Mononuclear cell (primary cell): ENCODE data around the gene TTC7B. TPM values are rescaled to one million over a fixed set of nuclear protein-coding genes. Genes with fewer than 3 reads are reported as not detected.

Experiments
- H3K27me3 ChIP-seq: 2 replicates; pipeline ENCODE4 v1.6.0; 2011; ENCODE audit warnings: low read length, control low read depth; ENCODE audit not compliant: insufficient read depth
- H3K4me1 ChIP-seq: 2 replicates; pipeline ENCODE4 v1.5.1; 2011; ENCODE audit warnings: mild to moderate bottlenecking, low read length, control low read depth; ENCODE audit not compliant: insufficient read depth
- H3K4me3 ChIP-seq: 2 replicates; pipeline ENCODE4 v1.5.1; 2011; ENCODE audit warnings: mild to moderate bottlenecking, low read length, moderate library complexity
- H3K9me3 ChIP-seq: 2 replicates; pipeline ENCODE4 v1.5.1; 2011; ENCODE audit warnings: low read depth, mild to moderate bottlenecking, control low read depth, low read length
- total RNA-seq: library from RNA; depleted of rRNA; stranded (reverse); fragments of >200 nt; gene quantifications from one replicate; pipeline ENCODE4 v1.2.3, GENCODE V29; 2012

The TTC7B gene
- total RNA-seq, 1 donor, result 8.3 TPM

GRCh38 chr14:90663680-90664079, 152.6 kb downstream of the TTC7B start:
- no peaks in the 10 kb centered on the region for H3K9me3 ChIP-seq
- H3K4me1 ChIP-seq, result peaks cover 44% of the 10 kb centered on the region
- no peaks in the 10 kb centered on the region for H3K27me3 ChIP-seq
- H3K4me3 ChIP-seq, result no peak overlapping the region

GRCh38 chr14:90663140-90663539, 153.1 kb downstream of the TTC7B start:
- no peaks in the 10 kb centered on the region for H3K9me3 ChIP-seq
- peaks cover 48% of the 10 kb centered on the region for H3K4me1 ChIP-seq
- no peaks in the 10 kb centered on the region for H3K27me3 ChIP-seq
- no peak overlapping the region for H3K4me3 ChIP-seq

- H3K4me1 ChIP-seq, result peaks cover 45% of the 10 kb centered on the region
- H3K9me3 ChIP-seq, result no peaks in the 10 kb centered on the region
- H3K4me3 ChIP-seq, result no peak overlapping the region
- no peaks in the 10 kb centered on the region for H3K27me3 ChIP-seq
Observed at GRCh38 chr14:90661866-90662265, 154.4 kb downstream of the TTC7B start.

GRCh38 chr14:90660865-90661570, 155.2 kb downstream of the TTC7B start:
- Histone ChIP-seq H3K9me3 (no peaks in the 10 kb centered on the region), H3K4me3 (no peak overlapping the region), H3K4me1 (peaks cover 45% of the 10 kb centered on the region), H3K27me3 (no peaks in the 10 kb centered on the region)

GRCh38 chr14:90659156-90659555, 157.1 kb downstream of the TTC7B start:
- H3K27me3 ChIP-seq, result no peaks in the 10 kb centered on the region
- H3K9me3 ChIP-seq, result no peaks in the 10 kb centered on the region
- no peak overlapping the region for H3K4me3 ChIP-seq
- H3K4me1 ChIP-seq, result peaks cover 45% of the 10 kb centered on the region

- no peaks in the 10 kb centered on the region for H3K27me3 ChIP-seq
- H3K4me3 ChIP-seq, result no peak overlapping the region
- H3K9me3 ChIP-seq, result no peaks in the 10 kb centered on the region
- peaks cover 45% of the 10 kb centered on the region for H3K4me1 ChIP-seq
Observed at GRCh38 chr14:90658541-90658967, 157.7 kb downstream of the TTC7B start.

- peaks cover 40% of the 10 kb centered on the region for H3K4me1 ChIP-seq
- H3K9me3 ChIP-seq, result no peaks in the 10 kb centered on the region
- no peak overlapping the region for H3K4me3 ChIP-seq
- no peaks in the 10 kb centered on the region for H3K27me3 ChIP-seq
Observed at GRCh38 chr14:90656973-90657372, 159.3 kb downstream of the TTC7B start.

GRCh38 chr14:90655829-90656228, 160.4 kb downstream of the TTC7B start:
- Histone ChIP-seq H3K4me3 (no peak overlapping the region), H3K9me3 (no peaks in the 10 kb centered on the region), H3K4me1 (peaks cover 30% of the 10 kb centered on the region), H3K27me3 (no peaks in the 10 kb centered on the region)

GRCh38 chr14:90654831-90655276, 161.4 kb downstream of the TTC7B start:
- Histone ChIP-seq H3K27me3 (no peaks in the 10 kb centered on the region), H3K4me1 (peaks cover 20% of the 10 kb centered on the region), H3K9me3 (no peaks in the 10 kb centered on the region), H3K4me3 (no peak overlapping the region)

- Histone ChIP-seq H3K27me3 (no peaks in the 10 kb centered on the region), H3K9me3 (no peaks in the 10 kb centered on the region), H3K4me1 (peaks cover 8% of the 10 kb centered on the region), H3K4me3 (no peak overlapping the region)
Observed at GRCh38 chr14:90652626-90653025, 163.6 kb downstream of the TTC7B start.

- no peaks in the 10 kb centered on the region for H3K27me3 ChIP-seq
- no peak overlapping the region for H3K4me3 ChIP-seq
- H3K9me3 ChIP-seq, result no peaks in the 10 kb centered on the region
- peaks cover 13% of the 10 kb centered on the region for H3K4me1 ChIP-seq
Observed at GRCh38 chr14:90651976-90652560, 164.2 kb downstream of the TTC7B start.

GRCh38 chr14:90651271-90651804, 164.9 kb downstream of the TTC7B start:
- Histone ChIP-seq H3K4me3 (no peak overlapping the region), H3K27me3 (no peaks in the 10 kb centered on the region), H3K4me1 (peaks cover 14% of the 10 kb centered on the region), H3K9me3 (no peaks in the 10 kb centered on the region)

- peaks cover 29% of the 10 kb centered on the region for H3K4me1 ChIP-seq
- no peak overlapping the region for H3K4me3 ChIP-seq
- no peaks in the 10 kb centered on the region for H3K27me3 ChIP-seq
- H3K9me3 ChIP-seq, result no peaks in the 10 kb centered on the region
Observed at GRCh38 chr14:90649557-90650135, 166.6 kb downstream of the TTC7B start.

- Histone ChIP-seq H3K9me3 (no peaks in the 10 kb centered on the region), H3K27me3 (no peaks in the 10 kb centered on the region), H3K4me3 (no peak overlapping the region), H3K4me1 (peaks cover 35% of the 10 kb centered on the region)
Observed at GRCh38 chr14:90649083-90649482, 167.1 kb downstream of the TTC7B start.

- Histone ChIP-seq H3K9me3 (no peaks in the 10 kb centered on the region), H3K4me3 (no peak overlapping the region), H3K27me3 (no peaks in the 10 kb centered on the region), H3K4me1 (peaks cover 38% of the 10 kb centered on the region)
Observed at GRCh38 chr14:90648421-90648820, 167.8 kb downstream of the TTC7B start.
